Common myeloid progenitor, CD34-positive (primary cell): ENCODE data around the gene SLC8A1.
A peak's percentile ranks its signal among the peaks of the same experiment; 100 is the strongest.

ENCODE experiments used
- CTCF ChIA-PET: fragments of 350-600 bp; sonication (Branson Sonifier 250); formaldehyde crosslinking; loops from one replicate; lab custom pipeline; 2021; ENCODE audit warnings: antibody characterized with exemption; lab: Charles Lee
- POLR2A ChIA-PET: fragments of 350-600 bp; sonication (Branson Sonifier 250); formaldehyde crosslinking; loops from one replicate; lab custom pipeline; 2021; ENCODE audit warnings: antibody characterized with exemption; lab: Charles Lee
- DNase-seq, 3 donors: peaks; one replicate each; pipeline versions ENCODE4 v3.0.0 to v3.0.0-alpha.2; 2013
- H3K27ac ChIP-seq, 2 experiments: 1 replicate in 1 of 2; 2 replicates in 1 of 2; pipeline ENCODE4 v1.7.0; 2013; ENCODE audit warnings: inconsistent platforms in 2 of 2, low read length in 2 of 2, mild to moderate bottlenecking in 2 of 2, low read depth in 1 of 2, moderate library complexity in 1 of 2; ENCODE audit not compliant: severe bottlenecking in 2 of 2, insufficient read depth in 1 of 2, poor library complexity in 1 of 2
- H3K27me3 ChIP-seq, 5 experiments: replicated peaks in 2 of 5; 1 replicate in 3 of 5; 2 replicates in 2 of 5; pipeline versions ENCODE4 v1.6.1 to v1.7.0; 2013; ENCODE audit warnings: low read length in 4 of 5, mild to moderate bottlenecking in 2 of 5, moderate library complexity in 2 of 5, inconsistent platforms in 1 of 5; ENCODE audit not compliant: insufficient read depth in 5 of 5, control insufficient read depth in 4 of 5
- H3K36me3 ChIP-seq, 4 experiments: 1 replicate in 2 of 4; 2 replicates in 2 of 4; pipeline versions ENCODE4 v1.6.1 to v1.7.0; 2013; ENCODE audit warnings: low read length in 3 of 4, control low read depth in 1 of 4, mild to moderate bottlenecking in 1 of 4; ENCODE audit not compliant: control insufficient read depth in 4 of 4, insufficient read depth in 4 of 4
- H3K4me1 ChIP-seq, 4 experiments: 1 replicate in 3 of 4; 2 replicates in 1 of 4; pipeline versions ENCODE4 v1.6.1 to v1.7.1; 2013; ENCODE audit warnings: low read length in 3 of 4, mild to moderate bottlenecking in 3 of 4, control low read depth in 1 of 4, inconsistent platforms in 1 of 4, moderate library complexity in 1 of 4; ENCODE audit not compliant: control insufficient read depth in 4 of 4, insufficient read depth in 4 of 4; ENCODE audit errors: control extremely low read depth in 1 of 4
- H3K4me3 ChIP-seq, 7 experiments: 1 replicate in 4 of 7; 2 replicates in 3 of 7; pipeline versions ENCODE4 v1.5.1 to v1.7.0; 2013; ENCODE audit warnings: mild to moderate bottlenecking in 7 of 7, low read length in 6 of 7, moderate library complexity in 6 of 7, inconsistent platforms in 2 of 7, low read depth in 2 of 7, control low read depth in 1 of 7; ENCODE audit not compliant: insufficient read depth in 4 of 7, control insufficient read depth in 1 of 7; ENCODE audit errors: extremely low read depth in 1 of 7
- H3K9me3 ChIP-seq, 5 experiments: 1 replicate in 4 of 5; 2 replicates in 1 of 5; pipeline versions ENCODE4 v1.6.1 to v1.7.1; 2013; ENCODE audit warnings: low read length in 4 of 5, mild to moderate bottlenecking in 2 of 5, inconsistent platforms in 1 of 5, low read depth in 1 of 5, moderate library complexity in 1 of 5; ENCODE audit not compliant: control insufficient read depth in 4 of 5, insufficient read depth in 2 of 5; ENCODE audit errors: control extremely low read depth in 1 of 5
- WGBS: methylation state at CpG from one replicate; pipeline ENCODE4 v1.1.5; 2013; ENCODE audit not compliant: insufficient coverage; 5-methylcytosine and 5-hydroxymethylcytosine counted together

SLC8A1 gene

DNA sequence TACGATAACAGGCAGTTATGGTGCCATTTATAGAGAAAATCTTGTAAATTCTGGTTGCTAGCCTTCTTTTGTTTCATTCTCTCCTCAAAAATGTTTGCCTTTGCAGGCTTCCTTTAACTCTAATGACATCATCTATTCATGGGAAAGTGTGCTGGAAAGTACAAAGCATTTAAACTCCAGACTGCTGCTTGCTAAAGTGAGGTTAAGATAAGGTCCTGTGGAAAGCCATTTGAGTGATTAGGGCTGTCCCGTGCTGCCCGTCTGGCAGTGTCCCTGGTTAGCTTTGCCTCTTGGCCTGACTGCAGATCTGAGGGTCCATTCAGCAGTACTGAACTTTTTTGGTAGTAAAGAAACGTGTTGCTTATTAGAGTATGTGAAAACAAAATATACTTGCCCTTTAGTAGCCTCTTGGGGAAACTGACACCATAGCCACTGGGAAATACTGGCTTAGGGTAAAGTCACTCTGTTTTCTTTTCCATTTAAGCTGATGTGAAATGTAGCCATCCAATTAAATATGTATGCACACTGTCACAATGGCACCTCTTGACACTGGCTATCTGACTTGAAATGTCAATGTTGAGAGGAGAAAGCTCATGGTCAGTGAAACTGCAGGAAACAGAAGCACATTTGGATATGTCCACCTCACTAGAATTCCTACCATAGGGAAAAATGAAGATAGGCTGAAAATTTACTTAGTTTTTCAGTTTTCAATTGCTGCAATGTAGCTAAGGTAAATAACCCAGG is 321.5 kb downstream of the SLC8A1 start:
- DNase-seq, result no peak
- H3K27me3 ChIP-seq, result no peaks in the 10 kb centered on the region
- POLR2A ChIA-PET, result no interaction called here
- no peaks in the 10 kb centered on the region for H3K4me1 ChIP-seq
- no peaks in the 10 kb centered on the region for H3K9me3 ChIP-seq
- 100% methylated on average over 4 of the region's 4 CpGs for WGBS
- CTCF ChIA-PET, result no interaction called here
- no peaks in the 10 kb centered on the region for H3K36me3 ChIP-seq
- no peak overlapping the region for H3K4me3 ChIP-seq
- no peak overlapping the region for H3K27ac ChIP-seq

GRCh38 chr2:40129725-40130124 is 322.2 kb downstream of the SLC8A1 start:
- H3K36me3 ChIP-seq, result no peaks in the 10 kb centered on the region
- H3K9me3 ChIP-seq, result no peaks in the 10 kb centered on the region
- WGBS, result no CpG with 5 or more reads among the region's 1 CpG
- CTCF ChIA-PET, result no interaction called here
- H3K27me3 ChIP-seq, result no peaks in the 10 kb centered on the region
- POLR2A ChIA-PET, result interaction anchor here (0.6 kb wide), 1 partner anchor 22 kb away, joined by 3 read pairs; no protein-coding TSS in a partner anchor
- no peak overlapping the region for H3K27ac ChIP-seq
- DNase-seq, result no peak
- no peaks in the 10 kb centered on the region for H3K4me1 ChIP-seq
- H3K4me3 ChIP-seq, result no peak overlapping the region

DNA sequence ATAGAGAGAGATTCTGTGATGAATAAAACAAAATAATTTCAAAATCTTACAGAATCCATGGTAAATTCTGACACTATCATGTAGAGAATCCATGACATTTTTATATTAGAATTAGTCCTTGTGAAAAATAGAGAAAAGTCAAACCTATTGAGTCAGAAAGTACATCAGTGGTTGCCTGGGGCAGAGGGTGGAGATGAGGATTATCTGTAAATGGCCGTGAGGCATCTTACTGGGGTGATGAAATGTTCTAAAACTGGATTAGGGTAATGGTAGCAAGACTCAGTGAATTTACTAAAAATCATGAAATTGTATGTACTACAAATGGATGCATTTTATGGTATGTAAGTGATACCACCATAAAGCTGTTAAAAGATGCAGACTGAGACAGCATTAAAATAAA is 323.1 kb downstream of the SLC8A1 start:
- Histone ChIP-seq H3K36me3 (no peaks in the 10 kb centered on the region), H3K27me3 (no peaks in the 10 kb centered on the region), H3K4me1 (no peaks in the 10 kb centered on the region), H3K9me3 (no peaks in the 10 kb centered on the region), H3K27ac (no peak overlapping the region), H3K4me3 (no peak overlapping the region)
- ChIA-PET POLR2A (no interaction called here), CTCF (no interaction called here)
- no peak for DNase-seq
- WGBS, result 86% methylated on average over 1 of the region's 1 CpG

DNA sequence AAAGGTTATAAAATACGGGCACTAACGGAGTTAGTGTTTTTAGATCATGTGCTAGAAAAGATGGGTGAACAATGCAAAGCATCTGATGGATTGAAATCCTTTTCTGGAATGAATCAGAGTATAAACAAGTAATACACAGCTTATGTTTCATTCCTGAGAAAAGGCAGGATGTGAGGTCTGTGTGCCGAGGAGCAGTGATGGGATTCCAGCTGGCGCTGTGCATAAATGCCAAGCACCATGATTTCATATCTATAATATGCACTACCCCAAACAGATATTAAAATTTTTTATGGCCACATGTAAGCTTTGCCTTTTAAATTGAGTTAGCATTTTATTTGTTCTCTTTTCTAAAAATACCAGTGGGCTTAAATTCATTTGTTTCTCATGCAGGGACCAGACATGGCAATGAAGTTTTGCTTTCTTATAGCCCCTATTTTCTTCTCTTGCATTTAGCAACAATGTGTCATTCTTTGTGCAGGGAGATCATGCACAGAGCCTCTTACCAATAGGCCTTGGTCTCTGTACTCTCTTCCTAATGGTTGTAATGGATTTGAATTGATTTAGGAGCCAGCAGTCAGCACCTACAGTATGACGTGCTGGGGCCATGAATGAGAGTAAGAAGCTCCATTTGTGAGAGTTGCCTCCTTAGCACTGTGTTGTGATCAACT is 323.9 kb downstream of the SLC8A1 start:
- POLR2A ChIA-PET, result no interaction called here
- no peak overlapping the region for H3K27ac ChIP-seq
- CTCF ChIA-PET, result no interaction called here

GRCh38 chr2:40127146-40127545 is 324.7 kb downstream of the SLC8A1 start:
- no CpG with 5 or more reads among the region's 3 CpGs for WGBS
- no peaks in the 10 kb centered on the region for H3K4me1 ChIP-seq
- H3K4me3 ChIP-seq, result no peak overlapping the region
- CTCF ChIA-PET, result no interaction called here
- no peaks in the 10 kb centered on the region for H3K27me3 ChIP-seq
- H3K36me3 ChIP-seq, result no peaks in the 10 kb centered on the region
- DNase-seq, result no peak
- H3K9me3 ChIP-seq, result no peaks in the 10 kb centered on the region
- H3K27ac ChIP-seq, result no peak overlapping the region
- POLR2A ChIA-PET, result no interaction called here

More for the DNA sequence above, 323.9 kb downstream of the SLC8A1 start:
- no peaks in the 10 kb centered on the region for H3K36me3 ChIP-seq
- H3K27me3 ChIP-seq, result no peaks in the 10 kb centered on the region
- H3K9me3 ChIP-seq, result no peaks in the 10 kb centered on the region
- no peak for DNase-seq
- no peak overlapping the region for H3K4me3 ChIP-seq
- 90% methylated on average over 2 of the region's 5 CpGs for WGBS
- no peaks in the 10 kb centered on the region for H3K4me1 ChIP-seq

DNA sequence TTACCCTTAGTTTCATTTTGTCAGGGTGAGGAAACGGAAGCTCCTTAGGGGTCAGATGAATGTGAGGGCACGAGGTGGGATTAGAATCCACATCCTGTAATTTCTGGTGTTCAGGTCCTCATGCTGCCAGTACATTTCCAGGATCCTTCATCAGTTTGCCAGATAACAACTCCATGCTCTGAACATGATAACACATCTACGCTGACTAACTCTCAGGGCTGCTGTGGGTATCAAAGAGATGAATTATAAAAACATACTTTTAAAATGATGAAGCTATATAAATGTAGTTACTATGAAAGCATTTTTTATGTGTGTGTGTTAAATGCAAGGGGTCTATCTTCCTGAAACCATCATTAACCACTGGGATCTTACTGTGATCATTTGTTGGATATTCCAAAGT is 325.9 kb downstream of the SLC8A1 start:
- Histone ChIP-seq H3K4me3 (no peak overlapping the region), H3K27ac (no peak overlapping the region), H3K27me3 (no peaks in the 10 kb centered on the region), H3K36me3 (no peaks in the 10 kb centered on the region), H3K9me3 (no peaks in the 10 kb centered on the region), H3K4me1 (no peaks in the 10 kb centered on the region)
- ChIA-PET CTCF (no interaction called here), POLR2A (interaction anchor here (0.6 kb wide), 2 partner anchors 33 to 341 kb away, joined by 3 read pairs; no protein-coding TSS in a partner anchor)
- DNase-seq, result no peak
- 92% methylated on average over 2 of the region's 3 CpGs for WGBS

- H3K4me3 ChIP-seq, result no peak overlapping the region
- POLR2A ChIA-PET, result no interaction called here
Observed at GRCh38 chr2:40123746-40124145, 328.1 kb downstream of the SLC8A1 start.

More at GRCh38 chr2:40123746-40124145, 328.1 kb downstream of the SLC8A1 start:
- Histone ChIP-seq H3K27me3 (no peaks in the 10 kb centered on the region), H3K36me3 (no peaks in the 10 kb centered on the region), H3K9me3 (no peaks in the 10 kb centered on the region), H3K27ac (no peak overlapping the region), H3K4me1 (no peaks in the 10 kb centered on the region)
- WGBS, result 100% methylated on average over 2 of the region's 3 CpGs
- CTCF ChIA-PET, result no interaction called here
- peak in 1 of 3 donors; percentile 3 for DNase-seq
